ENCODE results near the gene TECTB. TPM values are rescaled to one million over a fixed set of nuclear protein-coding genes. Genes with fewer than 3 reads are reported as not detected.

TECTB gene
- total RNA-seq, 1 experiment from 2014 or later = 0.07 TPM

GRCh38 chr10:112338957-112339356 lies 55.8 kb downstream of the TECTB start:
- TF ChIP-seq POLR2AphosphoS5 (IDR thresholded peaks at IDR 0.05; ENCODE audit: low read depth, low read length) = no peak
- no peak for TF ChIP-seq ZFX (IDR thresholded peaks at IDR 0.05)
- no peak for TF ChIP-seq ELF1 (IDR thresholded peaks at IDR 0.05; ENCODE audit: borderline replicate concordance, low read depth)
- no peak for TF ChIP-seq YY1 (IDR thresholded peaks at IDR 0.05; ENCODE audit: extremely low read depth, insufficient replicate concordance, low read depth, low read length)
- no peak for TF ChIP-seq JUND (IDR thresholded peaks at IDR 0.05)
- TF ChIP-seq ZNF274 (IDR thresholded peaks at IDR 0.05; ENCODE audit: low read depth, low read length) = no peak
- no peak for TF ChIP-seq RAD21 (IDR thresholded peaks at IDR 0.05; ENCODE audit: low read depth)
- no peak for TF ChIP-seq POLR2A (IDR thresholded peaks at IDR 0.05; ENCODE audit: borderline replicate concordance, extremely low read depth, insufficient read depth, insufficient read length)
- no peak for TF ChIP-seq EZH2 (IDR thresholded peaks at IDR 0.05)
- TF ChIP-seq ZBTB33 (IDR thresholded peaks at IDR 0.05; ENCODE audit: extremely low read depth, insufficient replicate concordance, low read length) = no peak
- no peak for TF ChIP-seq MAX (IDR thresholded peaks at IDR 0.05)
- no peak for TF ChIP-seq TCF7L2 (IDR thresholded peaks at IDR 0.05; ENCODE audit: borderline replicate concordance, extremely low read depth, insufficient read depth, insufficient read length)
- ChIA-PET CTCF (interaction anchor here (1.4 kb wide), 1 partner anchor 16 kb away, joined by 3 read pairs; no protein-coding TSS in a partner anchor), RAD21 (ENCODE audit: low non-redundant PET in 1 of 2, low total read pairs in 2 of 2, uncharacterized antibody in 2 of 2, unreplicated experiment in 2 of 2) (no interaction called here), POLR2A (interaction anchor here (0.6 kb wide), 1 partner anchor 40 kb away, joined by 3 read pairs; no protein-coding TSS in a partner anchor)
- Histone ChIP-seq H3K9me2 (ENCODE audit: insufficient read depth) (no peaks in the 10 kb centered on the region), H3K4me1 (ENCODE audit: control insufficient read depth in 1 of 2, insufficient read depth in 2 of 2, low read length in 2 of 2) (peaks cover 30 to 72% of the 10 kb centered on the region in 2 experiments), H3K27ac (ENCODE audit: low read depth, low read length) (no peak overlapping the region), H3K9me3 (ENCODE audit: control insufficient read depth in 1 of 2, insufficient read depth in 1 of 2, low read depth in 1 of 2, low read length in 2 of 2) (no peaks in the 10 kb centered on the region), H3K9ac (ENCODE audit: low read length) (no peak overlapping the region), H3K4me3 (replicated peaks in 1 of 2; ENCODE audit: low read depth in 1 of 2, low read length in 2 of 2) (no peak overlapping the region), H2AFZ (ENCODE audit: low read depth, low read length, poor library complexity, severe bottlenecking) (peak overlapping the region; percentile 3), H4K20me1 (ENCODE audit: insufficient read depth) (no peaks in the 10 kb centered on the region), H3K36me3 (ENCODE audit: control insufficient read depth in 1 of 2, insufficient read depth in 2 of 2, low read length in 2 of 2) (no peaks in the 10 kb centered on the region), H3K4me2 (ENCODE audit: low read length) (peak overlapping the region; percentile 3; the same call in 1 of the 2 replicates), H3K27me3 (ENCODE audit: insufficient read depth, low read length) (no peaks in the 10 kb centered on the region), H3K79me2 (ENCODE audit: insufficient read depth, low read length) (no peaks in the 10 kb centered on the region)
- intact Hi-C loops (cut with micrococcal nuclease) = no loop called here
- DNase-seq (ENCODE audit: low read depth, low spot score) (no peak), ATAC-seq (no peak)
- BruUV-seq (replicated peaks) = no TSS peak

Data from HCT116 (cell line).